OCI-LY3 (cell line): Measurements from ENCODE around the gene ZFYVE28.
A peak's percentile ranks its signal among the peaks of the same experiment; 100 is the strongest.

ENCODE experiments used
- H2AFZ ChIP-seq: fragments of 200-600, 300-600 bp; shearing (Covaris generic); 2 replicates; pipeline ENCODE4 v1.6.0; 2014; ENCODE audit warnings: antibody characterized with exemption, low read depth, low read length
- H3K27ac ChIP-seq: fragments of 200-600, 300-600 bp; sonication (generic); 2 replicates; pipeline ENCODE4 v1.5.1; 2014; ENCODE audit warnings: mild to moderate bottlenecking, low read length, moderate library complexity, mixed read lengths
- H3K27me3 ChIP-seq: fragments of 200-600, 300-600 bp; sonication (generic); 2 replicates; pipeline ENCODE4 v1.6.1; 2014; ENCODE audit warnings: low read depth, low read length, mixed read lengths
- H3K36me3 ChIP-seq: fragments of 200-600, 300-600 bp; sonication (generic); replicated peaks from 2 replicates; pipeline ENCODE3; 2014; ENCODE audit warnings: low read depth, low read length, mixed read lengths
- H3K4me1 ChIP-seq: fragments of 300-600, 200-600 bp; sonication (generic); 2 replicates; pipeline ENCODE4 v1.6.1; 2014; ENCODE audit warnings: low read length, mixed read lengths
- H3K4me2 ChIP-seq: fragments of 200-600, 300-600 bp; sonication (generic); 2 replicates; pipeline ENCODE4 v1.6.1; 2014; ENCODE audit warnings: low read length, mixed read lengths
- H3K4me3 ChIP-seq: fragments of 300-600, 200-600 bp; sonication (generic); 2 replicates; pipeline ENCODE4 v1.5.1; 2014; ENCODE audit warnings: antibody characterized with exemption, mild to moderate bottlenecking, low read length, moderate library complexity
- H3K79me2 ChIP-seq: fragments of 300-600, 200-600 bp; shearing (Covaris generic); 2 replicates; pipeline ENCODE4 v1.6.1; 2014; ENCODE audit warnings: mild to moderate bottlenecking, low read length, mixed read lengths
- H3K9ac ChIP-seq: fragments of 300-600, 200-600 bp; shearing (Covaris generic); 2 replicates; pipeline ENCODE4 v1.6.0; 2014; ENCODE audit warnings: mild to moderate bottlenecking, low read length, moderate library complexity
- H3K9me3 ChIP-seq: fragments of 200-600, 300-600 bp; shearing (Covaris generic); 2 replicates; pipeline ENCODE4 v1.6.1; 2014; ENCODE audit warnings: low read length, mixed read lengths; ENCODE audit not compliant: insufficient read depth
- H4K20me1 ChIP-seq: fragments of 200-600, 300-600 bp; sonication (generic); 2 replicates; pipeline ENCODE4 v1.6.1; 2016; ENCODE audit warnings: low read length, mixed read lengths; ENCODE audit not compliant: insufficient read depth
- EZH2phosphoT487 ChIP-seq: fragments of 200-600 bp; shearing (Covaris generic); IDR thresholded peaks from 2 replicates; pipeline ENCODE4 v1.6.1; 2018; ENCODE audit warnings: antibody characterized with exemption, mixed run types, low read depth
- TF ChIP-seq, protein P1 (sequence below): fragments of 200-600, 300-600 bp; sonication (generic); IDR thresholded peaks from 2 replicates; pipeline ENCODE4 v1.5.1; 2014; ENCODE audit warnings: antibody characterized with exemption, low read length, low read depth

ZFYVE28 gene

DNA sequence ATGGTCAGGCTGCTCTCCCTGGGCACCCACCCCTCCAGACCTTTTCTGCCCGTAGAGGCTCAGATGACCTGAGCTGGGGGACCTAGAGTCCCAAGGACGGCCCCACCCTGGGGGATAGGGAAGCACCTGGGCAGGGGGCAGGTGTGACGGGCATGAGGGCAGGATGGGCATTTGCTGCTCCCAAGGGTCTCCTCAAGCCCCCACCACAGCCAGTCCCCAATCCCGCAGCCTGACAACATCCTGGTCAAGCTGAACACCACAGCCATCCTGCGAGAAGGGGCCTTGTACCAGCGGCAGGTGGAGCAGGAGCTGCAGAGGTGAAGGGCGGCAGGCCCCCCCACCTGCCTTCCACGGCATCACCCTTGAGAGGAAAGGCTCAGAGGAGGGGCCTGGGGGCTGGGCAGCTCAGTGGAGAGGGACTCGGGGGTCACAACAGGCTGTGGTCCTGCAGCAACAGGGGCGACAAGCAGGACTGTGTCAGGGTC is 32.6 kb upstream of the ZFYVE28 start:
- Histone ChIP-seq H3K27me3 (peaks cover 10% of the 10 kb centered on the region; the same call in 1 of the 2 replicates), H3K27ac (no peak overlapping the region), H3K79me2 (no peaks in the 10 kb centered on the region), H4K20me1 (no peaks in the 10 kb centered on the region), H3K4me3 (no peak overlapping the region), H3K4me2 (no peak overlapping the region), H2AFZ (no peak overlapping the region), H3K9ac (no peak overlapping the region), H3K4me1 (peaks cover 11% of the 10 kb centered on the region), H3K36me3 (no peaks in the 10 kb centered on the region), H3K9me3 (no peaks in the 10 kb centered on the region)
- TF ChIP-seq, protein P1, sequence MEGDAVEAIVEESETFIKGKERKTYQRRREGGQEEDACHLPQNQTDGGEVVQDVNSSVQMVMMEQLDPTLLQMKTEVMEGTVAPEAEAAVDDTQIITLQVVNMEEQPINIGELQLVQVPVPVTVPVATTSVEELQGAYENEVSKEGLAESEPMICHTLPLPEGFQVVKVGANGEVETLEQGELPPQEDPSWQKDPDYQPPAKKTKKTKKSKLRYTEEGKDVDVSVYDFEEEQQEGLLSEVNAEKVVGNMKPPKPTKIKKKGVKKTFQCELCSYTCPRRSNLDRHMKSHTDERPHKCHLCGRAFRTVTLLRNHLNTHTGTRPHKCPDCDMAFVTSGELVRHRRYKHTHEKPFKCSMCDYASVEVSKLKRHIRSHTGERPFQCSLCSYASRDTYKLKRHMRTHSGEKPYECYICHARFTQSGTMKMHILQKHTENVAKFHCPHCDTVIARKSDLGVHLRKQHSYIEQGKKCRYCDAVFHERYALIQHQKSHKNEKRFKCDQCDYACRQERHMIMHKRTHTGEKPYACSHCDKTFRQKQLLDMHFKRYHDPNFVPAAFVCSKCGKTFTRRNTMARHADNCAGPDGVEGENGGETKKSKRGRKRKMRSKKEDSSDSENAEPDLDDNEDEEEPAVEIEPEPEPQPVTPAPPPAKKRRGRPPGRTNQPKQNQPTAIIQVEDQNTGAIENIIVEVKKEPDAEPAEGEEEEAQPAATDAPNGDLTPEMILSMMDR: no peak
- TF ChIP-seq EZH2phosphoT487: no peak

DNA sequence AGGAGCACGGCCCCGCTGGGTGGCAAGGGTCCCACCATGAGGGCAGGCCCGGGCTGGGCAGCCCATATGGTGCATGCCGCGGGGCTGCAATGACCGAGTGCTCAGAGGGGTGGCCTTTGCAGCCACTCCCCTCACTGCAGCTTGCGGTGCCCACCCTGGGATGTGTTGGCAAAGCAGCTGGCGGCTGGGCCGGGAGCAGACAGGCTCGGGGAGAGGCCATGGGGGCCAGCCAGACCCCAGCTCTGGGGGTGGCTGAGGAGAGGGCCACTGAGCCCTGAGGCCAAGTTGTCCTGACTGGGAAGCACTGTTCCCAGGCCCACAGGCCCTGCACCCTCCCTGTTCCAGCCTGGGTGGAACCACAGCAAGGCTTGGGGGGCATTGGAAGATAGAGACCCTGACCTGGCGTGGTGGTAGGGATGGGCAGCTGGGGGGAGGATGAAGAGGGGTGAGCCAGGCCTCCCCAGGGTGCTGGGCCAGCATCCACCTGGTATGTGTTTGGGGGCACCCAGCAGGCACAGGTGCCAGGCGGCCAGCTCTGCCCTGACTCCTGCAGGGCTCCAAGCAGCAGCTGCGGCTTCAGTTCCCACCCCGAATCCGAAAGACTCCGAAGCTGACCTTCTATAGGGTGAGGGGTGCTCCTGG is 32.1 kb upstream of the ZFYVE28 start:
- peaks cover 10% of the 10 kb centered on the region; the same call in 1 of the 2 replicates for H3K27me3 ChIP-seq
- no peaks in the 10 kb centered on the region for H4K20me1 ChIP-seq
- H3K4me2 ChIP-seq: peak overlapping the region; percentile 34

DNA sequence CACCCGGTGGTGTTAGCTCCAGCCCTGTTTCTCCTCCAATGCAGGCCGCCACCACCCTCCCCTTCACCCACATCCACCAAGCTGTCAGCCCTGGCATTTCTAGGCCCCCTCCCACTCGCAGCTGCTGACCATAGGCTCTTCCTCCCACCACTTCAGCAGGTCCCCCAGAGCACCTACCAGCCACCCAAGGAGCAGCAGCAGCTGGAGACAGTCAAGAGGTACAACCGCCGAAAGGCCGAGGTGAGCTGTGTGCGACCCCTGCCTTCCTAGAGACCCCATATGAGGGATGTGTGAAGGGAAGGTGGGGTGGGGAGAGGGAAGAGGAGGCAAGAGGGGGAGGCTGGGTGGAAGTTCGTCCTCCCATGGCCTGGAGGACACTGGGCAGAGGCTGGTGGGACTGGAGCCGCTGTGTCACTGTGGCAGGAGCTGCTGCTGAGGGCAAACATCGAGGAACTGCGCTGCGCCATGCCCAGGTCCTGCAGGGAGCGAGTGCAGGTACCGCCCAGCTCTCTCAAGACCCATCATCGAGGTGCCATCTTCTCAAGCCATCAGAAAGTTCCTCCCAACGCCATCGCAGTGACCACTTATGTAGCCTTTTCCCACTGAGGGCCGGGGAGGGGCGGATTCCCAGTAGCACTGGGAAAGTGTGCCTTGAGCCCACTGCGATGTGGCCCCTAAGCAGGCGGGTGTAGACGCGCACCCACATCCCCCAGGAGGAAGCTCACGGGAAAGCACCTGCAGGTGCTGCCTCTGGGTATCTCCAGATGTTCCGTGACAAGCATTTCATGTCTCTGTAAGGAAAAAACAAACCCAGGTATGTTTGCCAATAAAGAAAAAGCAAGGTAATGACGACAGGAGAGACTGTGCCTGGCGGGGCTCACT is 31.3 kb upstream of the ZFYVE28 start:
- no peak overlapping the region for H3K4me3 ChIP-seq
- peaks cover 11% of the 10 kb centered on the region for H3K4me1 ChIP-seq
- H3K9me3 ChIP-seq: no peaks in the 10 kb centered on the region
- H3K4me2 ChIP-seq: peak overlapping the region; percentile 34
- TF ChIP-seq, protein P1: no peak
- no peak for TF ChIP-seq EZH2phosphoT487
- no peaks in the 10 kb centered on the region for H3K36me3 ChIP-seq
- no peak overlapping the region for H2AFZ ChIP-seq
- H3K79me2 ChIP-seq: no peaks in the 10 kb centered on the region
- H3K27me3 ChIP-seq: peaks cover 10% of the 10 kb centered on the region; the same call in 1 of the 2 replicates
- H3K27ac ChIP-seq: no peak overlapping the region
- no peak overlapping the region for H3K9ac ChIP-seq
- no peaks in the 10 kb centered on the region for H4K20me1 ChIP-seq

More for the DNA sequence above, 32.1 kb upstream of the ZFYVE28 start:
- no peaks in the 10 kb centered on the region for H3K36me3 ChIP-seq
- no peak overlapping the region for H3K27ac ChIP-seq
- no peaks in the 10 kb centered on the region for H3K79me2 ChIP-seq
- H3K4me3 ChIP-seq: no peak overlapping the region
- H2AFZ ChIP-seq: no peak overlapping the region
- no peak overlapping the region for H3K9ac ChIP-seq
- no peaks in the 10 kb centered on the region for H3K9me3 ChIP-seq
- H3K4me1 ChIP-seq: peaks cover 11% of the 10 kb centered on the region
- TF ChIP-seq EZH2phosphoT487: no peak
- TF ChIP-seq, protein P1: no peak

DNA sequence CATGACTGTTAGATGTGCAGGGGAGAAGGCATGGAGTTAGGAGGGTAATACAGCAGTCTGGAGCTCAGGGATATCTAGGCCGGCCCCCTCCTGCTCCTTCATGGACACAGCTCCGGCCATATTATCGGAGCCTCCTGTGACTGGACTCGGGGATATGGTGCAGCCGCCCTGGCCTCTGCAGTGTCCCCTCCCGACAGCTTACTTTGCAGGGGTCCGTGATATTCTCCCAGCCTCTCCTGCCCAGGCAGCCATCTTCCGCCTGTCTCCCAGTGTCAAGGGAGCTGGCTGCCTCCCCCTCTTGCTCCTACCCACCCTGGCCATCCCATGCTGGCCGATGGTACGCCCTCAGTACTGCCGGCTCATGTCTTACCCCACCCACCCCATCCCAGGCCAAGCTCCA is 30.6 kb upstream of the ZFYVE28 start:
- Histone ChIP-seq H2AFZ (no peak overlapping the region), H3K4me3 (no peak overlapping the region), H3K27ac (no peak overlapping the region), H3K4me2 (no peak overlapping the region), H4K20me1 (no peaks in the 10 kb centered on the region), H3K79me2 (no peaks in the 10 kb centered on the region), H3K4me1 (peaks cover 11% of the 10 kb centered on the region), H3K27me3 (peaks cover 10% of the 10 kb centered on the region; the same call in 1 of the 2 replicates), H3K36me3 (no peaks in the 10 kb centered on the region), H3K9ac (no peak overlapping the region), H3K9me3 (no peaks in the 10 kb centered on the region)
- TF ChIP-seq EZH2phosphoT487: no peak
- TF ChIP-seq, protein P1: no peak
